ENCODE data around the gene SNAP91. TPM values are rescaled to one million over a fixed set of nuclear protein-coding genes. Genes with fewer than 3 reads are reported as not detected.

SNAP91 gene
- polyA plus RNA-seq, 1 donor from 2014 or later, result 88.6 TPM

- no peak overlapping the region for H3K27ac ChIP-seq (ENCODE audit: low read length)
- no peaks in the 10 kb centered on the region for H3K27me3 ChIP-seq (ENCODE audit: insufficient read depth, low read depth, low read length)
- peaks cover 4% of the 10 kb centered on the region for H3K9me3 ChIP-seq (ENCODE audit: low read length)
- H3K4me2 ChIP-seq (ENCODE audit: low read length), result no peak overlapping the region
- no peak for TF ChIP-seq EP300 (conservative IDR thresholded peaks at IDR 0.05; ENCODE audit: poor library complexity, severe bottlenecking)
- TF ChIP-seq EZH2 (IDR thresholded peaks at IDR 0.05; ENCODE audit: borderline replicate concordance, insufficient read depth, low read length, poor library complexity, severe bottlenecking), result no peak
- no peak for TF ChIP-seq CTCF (IDR thresholded peaks at IDR 0.05; ENCODE audit: poor library complexity, severe bottlenecking)
- no peak for TF ChIP-seq TAF1 (IDR thresholded peaks at IDR 0.05; ENCODE audit: low read depth)
- peaks cover 5% of the 10 kb centered on the region for H3F3A ChIP-seq (ENCODE audit: insufficient read depth, low read length, poor library complexity, severe bottlenecking)
- peaks cover 7% of the 10 kb centered on the region for H3K79me2 ChIP-seq (replicated peaks; ENCODE audit: insufficient read depth, low read length)
- no peak overlapping the region for H2AFZ ChIP-seq (ENCODE audit: low read depth, low read length)
- no peaks in the 10 kb centered on the region for H3K9me2 ChIP-seq (ENCODE audit: insufficient read depth, low read length)
- H3K9ac ChIP-seq (ENCODE audit: low read length), result no peak overlapping the region
- no peaks in the 10 kb centered on the region for H3K36me3 ChIP-seq (ENCODE audit: insufficient read depth, low read length)
- no peak overlapping the region for H3K4me3 ChIP-seq (ENCODE audit: low read length)
- H4K20me1 ChIP-seq (ENCODE audit: insufficient read depth), result no peaks in the 10 kb centered on the region
Measured at GRCh38 chr6:83711958-83712357, 3.1 kb upstream of the SNAP91 start.

GRCh38 chr6:83709748-83710050, 798 bp upstream of the SNAP91 start:
- Histone ChIP-seq H3K9ac (ENCODE audit: low read length) (peak overlapping the region; percentile 88), H3K79me2 (replicated peaks; ENCODE audit: insufficient read depth, low read length) (peaks cover 29% of the 10 kb centered on the region), H3K27ac (ENCODE audit: low read length) (peak overlapping the region; percentile 90), H3K9me2 (ENCODE audit: insufficient read depth, low read length) (no peaks in the 10 kb centered on the region), H3K36me3 (ENCODE audit: insufficient read depth, low read length) (no peaks in the 10 kb centered on the region), H3K4me3 (ENCODE audit: low read length) (peak overlapping the region; percentile 88), H3F3A (ENCODE audit: insufficient read depth, low read length, poor library complexity, severe bottlenecking) (peaks cover 5% of the 10 kb centered on the region), H3K27me3 (ENCODE audit: insufficient read depth, low read depth, low read length) (no peaks in the 10 kb centered on the region), H3K4me2 (ENCODE audit: low read length) (peak overlapping the region; percentile 25), H2AFZ (ENCODE audit: low read depth, low read length) (peak overlapping the region; percentile 69), H3K9me3 (ENCODE audit: low read length) (peaks cover 4% of the 10 kb centered on the region), H4K20me1 (ENCODE audit: insufficient read depth) (no peaks in the 10 kb centered on the region)
- no peak for TF ChIP-seq RAD21 (conservative IDR thresholded peaks at IDR 0.05)
- TF ChIP-seq REST (IDR thresholded peaks at IDR 0.05; ENCODE audit: borderline replicate concordance), result no peak
- no peak for TF ChIP-seq MXI1 (conservative IDR thresholded peaks at IDR 0.05; ENCODE audit: poor library complexity, severe bottlenecking)
- no peak for TF ChIP-seq TAF1 (IDR thresholded peaks at IDR 0.05; ENCODE audit: low read depth)

- no peak overlapping the region for H3K4me2 ChIP-seq (ENCODE audit: low read length)
- no peaks in the 10 kb centered on the region for H4K20me1 ChIP-seq (ENCODE audit: insufficient read depth)
- TF ChIP-seq TAF1 (IDR thresholded peaks at IDR 0.05; ENCODE audit: low read depth), result no peak
- peak; percentile 11 for TF ChIP-seq RAD21 (conservative IDR thresholded peaks at IDR 0.05)
- TF ChIP-seq EP300 (conservative IDR thresholded peaks at IDR 0.05; ENCODE audit: poor library complexity, severe bottlenecking), result no peak
- no peak for TF ChIP-seq EZH2 (IDR thresholded peaks at IDR 0.05; ENCODE audit: borderline replicate concordance, insufficient read depth, low read length, poor library complexity, severe bottlenecking)
- TF ChIP-seq SMC3 (conservative IDR thresholded peaks at IDR 0.05; ENCODE audit: poor library complexity), result no peak
- peak overlapping the region; percentile 88 for H3K4me3 ChIP-seq (ENCODE audit: low read length)
- H3K27ac ChIP-seq (ENCODE audit: low read length), result peak overlapping the region; percentile 90
- H2AFZ ChIP-seq (ENCODE audit: low read depth, low read length), result peak overlapping the region; percentile 16
- H3K79me2 ChIP-seq (replicated peaks; ENCODE audit: insufficient read depth, low read length), result peaks cover 33% of the 10 kb centered on the region
- peaks cover 4% of the 10 kb centered on the region for H3K9me3 ChIP-seq (ENCODE audit: low read length)
- no peaks in the 10 kb centered on the region for H3K9me2 ChIP-seq (ENCODE audit: insufficient read depth, low read length)
- no peaks in the 10 kb centered on the region for H3K27me3 ChIP-seq (ENCODE audit: insufficient read depth, low read depth, low read length)
- H3F3A ChIP-seq (ENCODE audit: insufficient read depth, low read length, poor library complexity, severe bottlenecking), result peaks cover 5% of the 10 kb centered on the region
- H3K9ac ChIP-seq (ENCODE audit: low read length), result peak overlapping the region; percentile 88
- no peaks in the 10 kb centered on the region for H3K36me3 ChIP-seq (ENCODE audit: insufficient read depth, low read length)
Measured at GRCh38 chr6:83708546-83708969, 343 bp downstream of the SNAP91 start.
